ENCODE data around the gene RASGRP3.

Gene RASGRP3

DNA sequence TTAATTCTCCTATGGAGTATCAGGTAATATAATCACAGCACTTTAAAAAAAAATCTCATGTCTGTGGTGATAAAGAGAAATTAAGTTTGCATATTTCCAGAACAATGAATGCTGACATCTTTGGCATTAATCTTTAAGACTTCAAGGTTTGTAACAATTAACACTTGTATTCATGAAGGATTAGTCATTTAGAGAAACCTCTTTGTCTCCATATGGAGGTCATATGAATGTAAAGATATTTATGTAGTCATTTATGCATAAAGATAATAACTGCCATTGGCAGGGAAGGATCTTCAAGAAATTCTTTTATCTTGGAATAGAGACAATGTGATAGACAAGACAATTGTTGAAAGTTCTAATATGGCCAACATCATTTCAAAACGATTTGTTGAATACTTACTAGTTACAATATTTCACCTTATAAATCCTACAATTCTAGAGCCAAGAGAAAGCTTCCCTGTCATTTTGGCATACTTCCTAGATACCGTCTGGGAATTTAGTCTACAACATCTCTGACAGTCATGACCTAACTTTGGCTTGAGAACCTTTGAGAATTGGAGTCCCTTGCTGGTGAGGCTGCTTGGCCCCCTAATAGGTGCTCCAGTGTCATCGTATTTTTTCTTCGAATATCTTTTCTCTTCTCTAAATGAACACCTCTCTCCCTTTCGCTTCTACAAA lies 33.6 kb downstream of the RASGRP3 start:
- H2AFZ ChIP-seq (ENCODE audit: low read length), result no peak overlapping the region

DNA sequence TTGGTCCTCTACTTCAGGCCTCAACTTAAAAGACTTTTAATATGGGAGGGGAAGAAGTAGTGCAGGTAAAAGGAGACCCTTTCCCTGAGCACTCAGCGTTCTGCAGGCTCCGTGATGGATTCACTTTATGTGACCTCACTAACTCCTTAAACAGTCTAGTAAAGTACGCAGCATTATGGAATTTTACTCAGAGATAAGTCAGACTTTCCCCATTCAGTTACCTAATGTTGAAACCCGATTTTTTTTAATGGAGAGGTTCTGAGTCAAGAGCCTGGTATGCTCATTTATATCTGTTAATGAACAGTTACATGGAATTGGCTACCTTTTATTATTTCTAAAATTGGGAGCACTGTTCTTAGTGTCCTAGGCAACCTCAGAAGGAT lies 34.1 kb downstream of the RASGRP3 start:
- TF ChIP-seq EZH2 (IDR thresholded peaks at IDR 0.05; ENCODE audit: borderline replicate concordance, low read length) (no peak), CTCF (IDR thresholded peaks at IDR 0.05; ENCODE audit: low read length) (no peak)
- Histone ChIP-seq H3K27ac (ENCODE audit: low read depth, low read length, poor library complexity, severe bottlenecking) (no peak overlapping the region), H4K20me1 (ENCODE audit: insufficient read depth, low read length) (no peaks in the 10 kb centered on the region), H3K4me1 (ENCODE audit: insufficient read depth, low read length, severe bottlenecking) (no peaks in the 10 kb centered on the region), H3K79me2 (ENCODE audit: insufficient read depth, low read length) (no peaks in the 10 kb centered on the region), H3K4me2 (ENCODE audit: low read length) (no peak overlapping the region), H2AFZ (ENCODE audit: low read length) (no peak overlapping the region), H3K36me3 (ENCODE audit: insufficient read depth, low read length) (peaks cover 15% of the 10 kb centered on the region), H3K9me2 (ENCODE audit: low read depth, low read length) (no peaks in the 10 kb centered on the region), H3K27me3 (ENCODE audit: insufficient read depth, low read length) (no peaks in the 10 kb centered on the region), H3F3A (ENCODE audit: insufficient read depth, low read length) (no peaks in the 10 kb centered on the region), H3K9ac (ENCODE audit: low read length) (no peak overlapping the region), H3K9me3 (ENCODE audit: low read length) (no peaks in the 10 kb centered on the region), H3K4me3 (ENCODE audit: low read depth, low read length, poor library complexity, severe bottlenecking) (no peak overlapping the region)

More for the DNA sequence above, 33.6 kb downstream of the RASGRP3 start:
- Histone ChIP-seq H3K27ac (ENCODE audit: low read depth, low read length, poor library complexity, severe bottlenecking) (no peak overlapping the region), H3K27me3 (ENCODE audit: insufficient read depth, low read length) (no peaks in the 10 kb centered on the region), H4K20me1 (ENCODE audit: insufficient read depth, low read length) (no peaks in the 10 kb centered on the region), H3K9me2 (ENCODE audit: low read depth, low read length) (no peaks in the 10 kb centered on the region), H3K4me1 (ENCODE audit: insufficient read depth, low read length, severe bottlenecking) (no peaks in the 10 kb centered on the region), H3K4me3 (ENCODE audit: low read depth, low read length, poor library complexity, severe bottlenecking) (no peak overlapping the region), H3K9ac (ENCODE audit: low read length) (no peak overlapping the region), H3K36me3 (ENCODE audit: insufficient read depth, low read length) (peaks cover 9% of the 10 kb centered on the region; the same call in 1 of the 2 replicates), H3K79me2 (ENCODE audit: insufficient read depth, low read length) (no peaks in the 10 kb centered on the region), H3F3A (ENCODE audit: insufficient read depth, low read length) (no peaks in the 10 kb centered on the region), H3K4me2 (ENCODE audit: low read length) (no peak overlapping the region), H3K9me3 (ENCODE audit: low read length) (no peaks in the 10 kb centered on the region)
- TF ChIP-seq CTCF (IDR thresholded peaks at IDR 0.05; ENCODE audit: low read length) (no peak), EZH2 (IDR thresholded peaks at IDR 0.05; ENCODE audit: borderline replicate concordance, low read length) (no peak)

DNA sequence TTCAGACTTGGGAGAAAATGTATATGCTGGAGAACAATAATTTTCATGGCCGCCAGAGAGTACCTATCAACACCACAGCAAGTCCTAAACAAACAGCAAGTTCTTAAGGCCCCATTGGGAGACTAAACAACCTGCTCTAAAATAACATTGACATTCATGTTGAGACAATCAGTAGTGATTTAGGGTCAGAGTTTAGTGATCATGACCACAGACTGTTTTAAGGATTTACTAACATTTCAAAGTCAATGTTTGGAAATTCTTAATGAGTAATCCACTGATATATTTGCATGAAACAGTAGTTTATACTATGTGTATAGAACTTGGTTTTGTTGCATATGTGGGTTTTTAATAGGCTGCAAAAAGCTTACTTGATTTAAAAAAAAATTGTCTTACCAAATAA lies 34.7 kb downstream of the RASGRP3 start:
- Histone ChIP-seq H3K27ac (ENCODE audit: low read depth, low read length, poor library complexity, severe bottlenecking) (no peak overlapping the region), H3K4me2 (ENCODE audit: low read length) (no peak overlapping the region), H3K4me3 (ENCODE audit: low read depth, low read length, poor library complexity, severe bottlenecking) (no peak overlapping the region)

More for the DNA sequence above, 34.7 kb downstream of the RASGRP3 start:
- Histone ChIP-seq H2AFZ (ENCODE audit: low read length) (no peak overlapping the region), H4K20me1 (ENCODE audit: insufficient read depth, low read length) (no peaks in the 10 kb centered on the region), H3K9me3 (ENCODE audit: low read length) (no peaks in the 10 kb centered on the region), H3F3A (ENCODE audit: insufficient read depth, low read length) (no peaks in the 10 kb centered on the region), H3K9ac (ENCODE audit: low read length) (no peak overlapping the region), H3K36me3 (ENCODE audit: insufficient read depth, low read length) (peaks cover 20% of the 10 kb centered on the region), H3K9me2 (ENCODE audit: low read depth, low read length) (no peaks in the 10 kb centered on the region), H3K27me3 (ENCODE audit: insufficient read depth, low read length) (no peaks in the 10 kb centered on the region), H3K79me2 (ENCODE audit: insufficient read depth, low read length) (no peaks in the 10 kb centered on the region), H3K4me1 (ENCODE audit: insufficient read depth, low read length, severe bottlenecking) (no peaks in the 10 kb centered on the region)
- TF ChIP-seq CTCF (IDR thresholded peaks at IDR 0.05; ENCODE audit: low read length) (no peak), EZH2 (IDR thresholded peaks at IDR 0.05; ENCODE audit: borderline replicate concordance, low read length) (no peak)
